GM21367 (cell line): ENCODE measurements around the gene CCR7.

ENCODE experiments used
- ATAC-seq: cut with Tn5 transposase; IDR thresholded peaks from one replicate; pipeline ENCODE4 v1.9.1; 2021; ENCODE audit not compliant: unreplicated experiment

Gene CCR7

DNA sequence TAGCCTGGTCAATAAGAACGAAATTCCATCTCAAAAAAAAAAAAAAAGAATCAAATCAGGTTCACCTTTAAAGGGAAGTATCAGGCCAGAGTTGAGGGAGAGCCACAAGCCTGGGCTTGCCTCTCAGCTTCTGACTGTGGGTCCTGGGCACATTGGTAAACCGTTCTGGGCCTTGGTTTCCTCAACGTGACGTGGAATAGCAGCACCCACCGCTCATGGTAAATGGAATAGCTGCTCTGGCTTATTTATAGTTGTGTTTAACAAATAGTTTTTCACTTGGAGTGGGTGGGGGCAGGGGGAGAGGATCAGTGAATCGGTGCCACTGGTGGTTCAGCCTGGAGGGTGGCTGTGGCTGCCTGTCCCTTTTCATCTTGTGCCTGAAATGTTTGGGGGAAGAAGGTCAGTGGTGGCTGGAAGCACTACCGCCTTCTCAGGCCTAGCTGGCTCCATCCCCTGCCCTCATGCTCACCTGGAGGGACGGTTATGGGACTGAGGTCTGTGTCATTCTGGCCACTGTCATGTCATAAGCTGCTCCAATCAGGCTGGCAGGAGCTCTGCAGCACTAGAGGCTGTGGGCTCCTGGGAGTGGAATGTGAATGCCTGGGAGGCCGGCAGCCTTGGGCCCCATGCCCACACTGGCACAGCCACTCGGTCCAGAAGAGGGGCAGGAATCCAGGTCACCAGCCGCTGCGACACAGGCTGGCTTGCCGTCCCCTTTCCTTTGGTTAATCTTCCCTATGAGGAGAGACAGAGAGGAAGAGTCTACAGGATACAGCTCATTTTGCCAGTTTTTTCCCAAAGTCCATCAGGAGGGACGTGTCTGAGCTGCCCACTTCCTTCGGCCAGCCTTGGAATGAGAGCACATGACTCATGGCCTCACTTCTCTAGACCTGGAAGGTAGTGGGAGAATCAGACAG, 27.0 kb downstream of the CCR7 start:
- no peak for ATAC-seq

DNA sequence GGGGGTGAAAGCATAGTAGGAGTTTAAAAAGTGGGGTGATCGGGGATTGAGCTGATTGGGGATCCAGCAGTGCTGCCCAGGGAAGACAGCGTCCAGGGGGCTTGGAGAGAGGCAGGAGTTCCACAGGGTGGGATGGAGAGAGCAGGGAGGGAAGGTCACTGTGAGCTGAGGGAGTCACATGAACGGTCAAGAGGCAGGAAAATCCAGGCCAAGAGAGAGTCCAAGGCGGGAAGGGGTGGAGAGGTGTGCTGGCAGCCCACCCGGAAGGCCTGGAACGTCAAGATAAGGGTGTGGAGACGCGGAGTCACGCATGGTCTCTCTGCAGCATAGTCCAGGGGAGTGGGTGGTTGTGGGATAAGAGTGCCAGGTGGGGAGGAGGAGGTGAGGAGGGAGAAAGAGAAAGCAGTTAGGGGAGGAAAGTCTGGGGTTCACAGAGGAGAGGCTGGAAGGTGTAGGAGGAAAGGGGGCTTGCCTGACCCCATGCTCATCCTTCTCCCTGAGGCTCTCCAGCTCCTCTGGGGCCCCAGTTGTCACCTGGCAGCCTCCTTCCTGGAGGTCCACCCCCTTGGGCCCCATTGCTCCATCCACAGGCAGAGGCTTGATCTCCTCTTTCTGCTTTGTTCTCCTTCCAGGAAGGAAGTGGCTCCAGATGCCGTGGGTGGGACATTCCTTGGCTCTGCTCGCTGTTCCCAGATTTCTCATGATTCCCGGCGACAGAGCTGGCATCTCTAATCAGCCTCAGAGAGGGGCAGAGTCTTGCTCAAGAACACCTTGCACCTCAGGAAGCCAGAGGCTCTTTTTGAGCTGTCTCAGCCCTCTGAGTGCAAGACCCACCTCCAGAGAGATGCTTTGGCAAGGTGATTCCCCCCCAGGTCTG, 28.7 kb downstream of the CCR7 start:
- ATAC-seq = no peak

DNA sequence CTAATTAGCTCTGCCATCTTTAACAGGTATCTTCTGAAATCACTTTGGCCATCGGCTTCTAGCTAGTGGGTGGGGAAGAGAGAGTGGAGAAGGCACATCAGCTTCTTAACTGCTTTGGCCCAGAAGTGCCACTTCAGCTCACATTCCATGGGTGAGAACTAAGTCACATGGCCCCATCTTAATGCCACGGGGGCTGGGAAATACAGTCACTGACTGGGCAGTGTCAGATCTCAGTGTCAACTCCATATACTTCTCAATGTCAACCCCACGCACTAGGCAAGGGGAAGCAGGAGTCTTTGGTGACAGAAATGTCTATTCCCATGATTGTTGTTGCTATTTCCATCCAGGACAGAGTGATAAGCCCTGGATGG, 29.4 kb downstream of the CCR7 start:
- ATAC-seq = no peak

DNA sequence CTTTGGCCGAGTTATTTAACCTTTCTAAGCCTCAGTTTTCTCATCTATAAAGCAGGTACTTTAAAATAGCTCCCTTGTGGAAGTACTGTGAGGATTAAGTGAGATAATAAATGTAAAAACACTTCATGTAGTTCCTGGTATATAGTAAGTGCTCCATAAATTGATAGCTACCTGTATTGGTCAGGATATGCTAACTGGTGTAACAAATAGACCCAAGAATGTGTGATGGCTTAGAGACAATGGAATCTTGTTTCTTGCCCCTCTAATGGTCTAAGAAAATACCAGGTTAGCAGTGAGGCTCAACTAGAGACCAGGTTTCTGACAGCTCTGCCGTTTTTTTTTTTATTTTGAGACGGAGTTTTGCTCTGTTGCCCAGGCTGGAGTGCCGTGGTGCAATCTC, 29.8 kb downstream of the CCR7 start:
- ATAC-seq = no peak

DNA sequence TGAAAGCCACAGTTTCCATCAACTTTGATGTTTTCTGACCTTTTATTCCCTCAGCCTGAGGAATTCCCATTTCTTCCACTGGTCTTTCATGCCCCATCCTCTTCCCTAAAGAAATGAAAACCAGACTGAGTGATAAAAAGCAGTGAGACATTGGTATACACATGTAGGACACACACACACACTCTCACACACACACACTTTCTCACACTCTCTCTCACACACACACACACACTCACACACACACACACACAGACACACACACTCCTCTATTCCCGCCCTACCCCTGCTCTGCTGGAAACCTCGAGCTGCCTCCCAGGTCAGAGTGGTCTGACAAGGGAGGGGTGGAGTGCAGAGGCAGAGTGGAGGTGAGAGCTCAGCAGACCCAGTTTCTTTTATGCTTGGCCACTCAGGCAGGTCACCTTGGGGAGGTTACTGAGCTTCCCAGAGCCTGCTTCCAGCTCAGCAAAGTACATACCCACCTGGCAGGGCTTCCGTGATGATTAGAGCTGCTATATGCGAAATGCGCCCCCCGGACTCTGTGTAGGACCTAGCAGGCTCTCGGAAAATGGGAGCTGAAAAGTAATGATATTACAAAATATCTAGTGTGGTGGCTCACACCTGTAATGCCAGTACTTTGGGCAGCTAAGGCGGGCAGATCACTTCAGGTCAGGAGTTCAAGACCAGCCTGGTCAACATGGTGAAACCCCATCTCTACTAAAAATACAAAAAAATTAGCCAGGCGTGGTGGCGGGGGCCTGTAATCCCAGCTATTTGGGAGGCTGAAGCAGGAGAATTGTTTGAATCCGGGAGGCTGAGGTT, 30.7 kb downstream of the CCR7 start:
- ATAC-seq = no peak

DNA sequence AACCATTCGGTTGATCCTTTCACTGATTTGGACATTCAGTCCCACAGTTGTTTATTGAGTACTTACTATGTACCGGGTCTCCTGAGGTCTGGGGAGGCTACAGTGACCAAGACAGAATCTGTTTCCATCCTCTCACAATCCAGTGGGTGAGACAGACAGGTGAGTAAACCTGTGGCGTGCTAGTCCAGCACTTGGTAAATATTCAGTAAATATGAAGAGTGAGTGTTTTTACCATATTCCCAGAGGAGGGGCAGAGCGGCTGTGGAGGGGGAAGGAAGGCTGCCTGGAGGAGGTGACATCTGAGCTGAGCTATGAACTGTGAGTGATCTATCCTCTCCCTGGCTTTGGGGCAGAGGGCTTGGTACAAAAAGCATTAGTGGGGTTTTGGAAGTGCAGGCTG, 31.4 kb downstream of the CCR7 start:
- no peak for ATAC-seq

DNA sequence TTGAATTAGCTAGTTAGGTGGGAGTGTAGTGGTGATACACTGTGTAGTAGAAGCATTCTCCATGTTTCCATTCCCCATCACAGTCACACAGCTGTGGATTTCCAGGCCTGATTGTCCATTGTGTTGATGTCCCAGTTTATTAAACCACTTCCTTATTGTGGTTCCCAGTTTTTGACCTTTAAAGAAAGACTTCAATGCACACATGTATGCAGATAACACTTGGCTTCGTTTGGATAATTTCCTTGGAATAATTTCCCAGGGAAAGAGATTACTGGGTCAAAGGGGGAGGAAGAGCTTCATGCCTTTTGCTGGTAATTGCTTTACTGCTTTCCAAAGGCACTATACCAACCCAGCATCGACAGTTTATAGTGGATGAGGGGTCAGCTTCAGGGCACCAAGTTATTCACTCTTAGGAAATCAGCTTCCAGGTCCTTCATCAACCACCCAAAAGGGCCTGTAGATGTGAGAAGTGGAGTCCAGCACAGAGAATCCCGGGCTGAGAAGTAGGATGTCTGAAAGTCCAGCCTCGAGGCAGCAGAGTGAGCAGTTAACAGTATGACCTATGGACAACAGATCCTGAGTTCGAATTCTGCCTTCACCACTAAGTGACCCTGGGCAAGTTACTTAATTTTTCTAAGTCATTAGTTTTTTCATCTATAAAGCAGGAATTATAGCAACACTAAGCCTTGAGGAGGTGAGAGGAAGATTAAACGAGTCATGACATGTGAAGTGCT, 32.6 kb downstream of the CCR7 start:
- no peak for ATAC-seq

DNA sequence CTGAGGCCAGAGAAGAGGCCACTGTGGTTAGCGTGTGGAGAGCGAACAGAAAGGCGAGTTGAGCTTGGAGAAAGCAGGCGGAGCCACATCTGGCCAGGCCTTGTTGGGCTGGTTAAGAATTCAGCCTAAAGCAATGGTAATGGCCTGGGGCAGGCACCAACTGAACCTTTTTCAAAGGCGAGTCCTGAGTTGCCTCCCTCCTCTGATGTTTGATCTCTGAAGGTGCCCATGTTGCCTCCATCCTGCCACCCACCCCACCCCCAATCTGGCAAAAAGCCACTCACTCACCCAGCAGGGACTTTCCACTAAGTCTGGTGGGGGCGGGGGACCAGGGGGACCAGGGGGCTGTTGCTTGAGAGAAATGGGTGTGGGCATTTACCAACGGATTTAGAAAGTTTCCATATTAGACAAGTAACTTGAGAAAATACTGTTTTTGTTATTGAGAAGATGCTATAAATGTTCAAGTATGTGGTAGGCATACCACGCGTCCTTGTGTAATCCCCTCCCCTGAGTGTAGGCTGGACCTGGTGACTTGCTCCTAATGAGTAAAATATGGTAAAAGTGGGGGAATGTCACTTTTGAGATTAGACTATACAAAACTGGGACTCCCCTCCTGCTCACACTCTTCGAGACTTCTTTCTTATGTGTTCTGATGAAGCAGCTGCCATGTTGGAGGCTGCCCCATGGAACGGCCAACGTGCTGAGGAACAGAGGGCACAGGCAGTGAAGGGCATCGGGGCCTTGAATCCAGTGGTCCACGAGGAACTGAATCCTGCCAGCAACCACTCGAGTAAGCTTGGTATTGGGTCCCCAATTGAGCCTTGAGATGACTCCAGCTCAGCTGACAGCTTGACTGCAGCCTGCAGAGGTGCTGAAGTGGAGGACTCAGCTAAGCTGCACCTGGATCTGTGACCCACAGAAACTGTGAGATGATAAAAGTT, 34.0 kb downstream of the CCR7 start:
- ATAC-seq = no peak

DNA sequence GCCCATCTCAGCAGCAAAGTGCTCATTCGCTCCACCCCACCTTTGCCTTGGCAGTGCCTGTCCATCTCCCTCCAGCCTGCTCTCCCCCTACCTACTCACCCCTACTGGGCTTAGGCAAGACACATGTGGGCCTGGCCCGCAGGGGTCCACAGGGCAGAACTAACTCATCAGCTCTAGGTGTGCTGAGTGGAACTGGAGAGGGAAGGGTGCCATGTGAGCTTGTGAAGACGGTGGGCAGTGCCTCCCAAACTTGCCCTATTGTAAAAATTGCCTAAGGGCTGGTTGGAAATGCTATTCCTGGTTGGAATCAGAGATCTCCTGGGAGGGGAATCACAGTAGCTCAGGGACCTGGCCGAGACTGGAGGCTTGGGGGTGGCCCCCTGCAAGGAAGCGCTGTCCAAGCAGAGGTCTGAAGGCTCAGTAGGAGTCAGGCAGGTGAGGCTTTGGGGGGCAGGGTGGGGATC, 34.7 kb downstream of the CCR7 start:
- ATAC-seq = no peak

DNA sequence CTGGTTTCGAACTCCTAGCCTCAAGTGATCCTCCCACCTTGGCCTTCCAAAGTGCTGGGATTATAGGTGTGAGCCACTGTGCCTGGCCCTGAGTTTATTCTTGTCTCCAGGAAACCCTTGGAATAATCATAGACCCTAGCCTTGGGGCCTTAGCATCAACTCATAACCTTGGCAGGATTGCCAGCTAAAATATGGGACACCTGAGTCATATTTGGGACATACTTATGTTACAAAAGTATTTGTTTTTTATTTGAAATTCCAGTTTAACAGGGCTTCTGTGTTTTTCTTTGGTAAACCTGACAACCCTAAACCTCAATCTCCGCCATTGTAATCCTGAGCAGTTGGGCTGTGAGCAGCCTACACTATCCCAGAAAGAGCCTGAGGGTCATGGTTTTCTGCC, 35.3 kb downstream of the CCR7 start:
- ATAC-seq = no peak

DNA sequence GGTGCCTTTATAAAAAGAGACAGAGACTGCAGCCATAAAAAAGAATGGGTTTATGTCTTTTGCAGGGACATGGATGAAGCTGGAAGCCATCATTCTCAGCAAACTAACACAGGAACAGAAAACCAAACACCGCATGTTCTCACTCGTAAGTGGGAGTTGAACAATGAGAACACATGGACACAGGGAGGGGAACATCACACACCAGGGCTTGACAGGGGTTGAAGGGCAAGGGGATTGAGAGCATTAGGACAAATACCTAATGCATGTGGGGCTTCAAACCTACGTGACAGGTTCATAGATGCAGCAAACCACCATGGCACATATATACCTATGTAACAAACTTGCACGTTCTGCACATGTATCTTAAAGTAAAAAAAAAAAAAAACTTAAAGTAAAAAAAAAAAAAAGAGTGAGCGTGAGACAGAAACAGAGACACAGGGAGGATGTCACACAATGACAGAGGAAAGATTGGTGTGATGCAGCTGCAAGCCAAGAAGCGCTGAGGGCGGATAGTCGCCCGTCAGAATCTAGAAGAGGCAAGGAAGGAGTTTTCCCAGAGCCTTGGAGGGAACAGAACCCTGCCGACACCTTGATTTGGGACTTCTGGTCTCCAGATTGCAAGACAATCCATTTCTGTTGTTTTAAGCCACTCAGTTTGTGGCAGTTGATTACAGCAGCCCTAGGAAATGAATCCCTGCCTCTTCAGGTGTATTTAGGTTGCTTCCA, 36.4 kb downstream of the CCR7 start:
- ATAC-seq = no peak

DNA sequence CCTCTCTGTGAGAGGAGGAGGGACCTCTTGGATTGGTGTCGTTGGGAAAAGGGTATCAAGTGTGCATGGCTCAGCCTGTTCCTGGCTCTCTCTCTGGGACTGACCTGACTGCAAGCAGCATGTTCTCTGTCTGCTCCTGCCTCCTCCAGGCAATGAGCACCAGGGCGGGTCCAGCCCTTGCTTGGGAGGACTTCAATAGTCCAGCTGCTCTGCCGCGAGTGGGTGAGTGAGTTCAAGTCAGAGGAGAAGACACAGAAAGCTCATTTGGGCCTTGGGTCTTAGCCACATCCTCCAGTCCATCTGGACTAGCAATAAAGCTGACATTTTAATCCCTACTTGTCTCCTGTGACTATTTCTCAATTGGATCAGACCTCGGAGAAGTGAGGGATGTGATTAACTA, 38.6 kb downstream of the CCR7 start:
- ATAC-seq = no peak

DNA sequence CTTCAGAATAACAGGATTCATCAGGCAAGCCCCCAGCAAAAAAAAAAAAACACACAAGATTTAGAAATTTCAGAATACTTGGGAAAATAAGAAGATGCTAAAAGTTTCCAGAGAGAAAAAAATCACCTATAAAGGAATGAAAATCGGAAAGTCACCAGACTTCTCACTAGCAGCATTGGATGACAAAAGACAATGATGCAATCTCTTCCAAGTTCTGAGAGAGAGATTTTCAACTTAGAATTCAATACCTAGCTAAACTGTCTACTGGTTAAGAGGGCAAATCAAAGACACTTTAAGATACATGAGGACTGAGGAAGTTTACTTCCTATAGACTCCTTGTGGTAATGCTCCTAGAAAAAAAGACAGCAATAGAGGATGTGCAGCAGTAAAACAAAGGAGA, 40.0 kb downstream of the CCR7 start:
- no peak for ATAC-seq

DNA sequence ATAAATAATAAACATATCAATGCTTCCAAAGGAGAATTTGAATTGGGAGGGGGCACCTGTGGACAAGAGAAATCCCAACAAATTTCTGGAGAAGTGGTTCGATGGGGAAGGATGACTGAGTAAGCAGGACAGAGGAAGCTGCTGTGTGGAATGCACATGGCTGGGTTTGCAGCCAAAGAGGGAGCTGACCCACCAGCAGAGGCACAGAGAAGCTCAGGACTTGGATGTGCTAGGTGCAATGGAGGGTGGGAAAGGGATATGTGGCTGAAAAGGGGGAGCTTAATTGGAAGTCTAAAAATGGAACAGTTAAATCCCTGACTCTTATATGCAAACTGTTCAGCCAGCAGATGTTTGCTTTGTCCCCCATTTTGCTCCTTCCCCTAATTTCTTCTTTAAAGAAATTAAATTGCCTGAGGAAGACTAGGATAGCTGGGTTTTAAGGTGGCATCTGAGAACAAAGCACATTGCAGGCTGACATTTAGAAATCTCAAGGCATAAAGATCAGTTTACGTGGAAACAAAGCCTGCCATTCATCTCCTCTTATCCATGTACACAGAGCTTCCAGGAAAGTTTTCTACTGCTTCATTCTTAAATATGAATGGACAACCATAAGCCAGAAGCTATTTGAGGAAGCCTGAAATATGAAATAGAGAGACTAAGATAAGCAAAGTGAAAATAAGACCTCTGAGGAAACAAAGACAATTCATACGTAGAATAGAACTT, 40.9 kb downstream of the CCR7 start:
- no peak for ATAC-seq

DNA sequence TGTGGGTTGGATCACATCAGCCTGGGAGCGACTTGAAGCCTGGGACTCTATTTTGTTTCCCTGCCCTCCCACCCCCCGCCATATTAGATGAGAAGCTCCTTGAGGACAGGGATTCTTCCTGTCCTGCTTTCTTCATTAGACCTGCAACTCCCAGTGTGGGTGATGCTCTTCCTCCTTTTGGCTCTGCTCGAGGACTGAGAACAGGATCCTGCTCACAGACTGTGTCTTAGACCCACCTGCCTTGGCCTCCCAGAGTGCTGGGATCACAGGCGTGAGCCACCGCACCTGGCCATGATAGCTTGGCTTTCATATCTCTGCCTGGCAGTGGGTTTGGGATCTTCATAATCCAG, 42.3 kb downstream of the CCR7 start:
- no peak for ATAC-seq

DNA sequence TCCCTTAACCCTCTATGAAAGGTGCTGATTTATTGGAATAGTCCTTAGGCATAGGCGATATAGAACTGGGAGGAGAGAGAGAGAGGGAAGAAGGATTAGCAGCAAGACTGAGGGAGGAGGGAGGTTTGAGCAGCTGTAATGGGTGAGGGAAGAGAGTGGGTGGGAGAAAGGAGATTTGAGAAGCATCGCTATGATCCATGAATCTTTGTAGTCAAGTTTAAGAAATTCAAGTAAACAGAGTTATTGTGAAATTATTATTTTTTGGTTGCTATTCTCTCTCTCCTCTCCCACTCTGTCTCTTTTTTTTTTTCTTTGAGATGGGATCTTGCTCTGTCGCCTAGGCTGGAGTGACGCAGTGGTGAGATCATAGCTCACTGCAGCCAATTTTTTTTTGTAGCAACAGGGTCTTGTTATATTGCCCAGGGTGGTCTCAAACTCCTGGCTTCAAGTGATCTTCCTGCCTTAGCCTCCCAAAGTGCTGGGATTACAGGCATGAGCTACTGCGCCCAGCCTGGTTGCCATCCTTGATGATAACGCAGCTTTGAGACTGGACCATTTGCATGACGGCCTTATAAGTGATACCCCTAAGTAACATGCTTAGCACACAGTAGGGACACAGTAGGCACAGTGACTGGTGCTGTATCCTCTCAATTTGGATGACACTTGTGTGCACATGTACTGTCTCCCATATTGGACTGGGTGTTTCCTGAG, 42.9 kb downstream of the CCR7 start:
- no peak for ATAC-seq

DNA sequence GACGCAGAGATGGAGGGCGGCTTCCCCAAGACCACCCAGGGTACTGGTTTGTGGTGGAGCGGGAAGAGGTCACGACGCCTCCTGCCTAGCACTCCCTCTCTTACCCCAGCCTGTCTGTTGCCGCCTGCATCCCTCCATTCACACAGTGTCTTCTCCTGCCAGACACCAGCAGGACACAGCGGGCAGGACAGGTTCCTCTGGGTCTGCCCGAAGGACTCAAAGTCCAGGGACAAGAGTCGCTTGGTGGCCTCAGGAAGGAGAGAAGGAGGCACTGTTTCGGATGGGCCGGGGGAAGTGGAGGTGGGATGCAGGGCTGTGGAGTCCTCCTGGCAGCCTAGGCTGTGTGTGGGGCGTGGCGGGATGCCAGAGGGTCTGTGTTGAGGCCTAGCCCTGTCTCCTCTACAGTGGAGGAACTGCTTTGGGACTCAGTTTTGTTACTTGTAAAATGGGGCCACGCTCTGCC, 44.2 kb downstream of the CCR7 start:
- no peak for ATAC-seq
